Stimulated activated CD8-positive, alpha-beta memory T cell treated with anti-CD3 and anti-CD28 coated beads, Interleukin-7, amount 100 ng/mL, for 4 hours (primary cell): ENCODE results near the gene GLRA3.

Experiments used
- DNase-seq, 2 donors: peaks; one replicate each; pipeline ENCODE4 v3.0.0-alpha.2; 2020; ENCODE audit warnings: low read depth in 2 of 2

GLRA3 gene

GRCh38 chr4:174596513-174596912, 232.5 kb downstream of the GLRA3 start:
- DNase-seq, result no peak

- DNase-seq, result no peak
These were observed 233.7 kb downstream of the GLRA3 start for GRCh38 chr4:174595141-174595929.

DNA sequence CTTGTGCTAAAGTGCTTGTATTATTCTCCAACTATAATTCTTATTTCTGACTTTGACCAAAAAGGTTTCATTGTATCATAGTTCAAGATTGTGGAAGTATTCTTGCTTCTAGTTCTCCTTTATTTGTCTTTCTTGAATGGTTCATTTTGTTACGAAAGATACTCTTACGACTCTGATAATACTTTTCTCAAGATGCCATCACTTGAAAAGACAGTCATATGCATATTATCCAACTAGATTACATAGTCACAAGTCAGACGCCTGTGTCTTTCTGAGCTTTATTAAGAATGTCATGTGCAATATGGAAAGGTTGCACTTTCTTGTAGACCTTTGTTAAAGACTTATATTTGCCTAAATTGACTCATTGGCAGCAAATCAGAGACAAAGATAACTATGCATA, 235.3 kb downstream of the GLRA3 start:
- DNase-seq, result no peak

- no peak for DNase-seq
These were observed 236.1 kb downstream of the GLRA3 start for GRCh38 chr4:174592985-174593335.

DNA sequence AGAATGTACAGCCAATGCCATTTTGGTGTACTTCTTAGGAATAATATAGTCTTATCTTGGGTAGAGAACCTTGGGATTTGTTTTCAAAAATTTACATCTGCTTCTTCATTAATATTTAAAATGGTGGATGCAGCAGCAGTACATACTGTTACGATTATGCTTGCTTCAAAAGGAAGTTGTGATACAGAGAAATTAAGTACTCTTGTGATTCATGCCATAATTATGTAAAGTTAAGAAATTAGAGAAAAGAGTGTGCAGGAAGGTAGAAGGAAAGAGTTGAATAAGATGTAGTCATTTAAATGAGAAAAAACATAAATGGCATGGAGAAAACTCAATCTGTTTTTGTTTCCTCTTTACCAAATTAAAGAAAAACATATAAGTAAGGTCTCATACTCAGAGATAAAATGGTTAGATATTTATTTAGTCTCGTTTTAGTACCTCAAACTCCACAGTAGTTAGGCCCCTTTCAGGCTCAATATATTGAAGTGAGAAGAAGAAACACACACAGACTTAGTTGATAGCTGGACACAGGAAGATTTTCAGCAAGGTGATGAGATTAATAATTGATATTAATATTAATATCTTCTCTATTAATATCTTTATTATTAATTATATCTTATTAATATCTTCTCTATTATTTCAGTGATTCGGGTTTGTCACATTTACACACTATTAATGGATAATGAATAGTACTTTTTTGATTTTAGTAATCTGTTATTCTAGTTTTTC, 236.6 kb downstream of the GLRA3 start:
- DNase-seq, result no peak

DNA sequence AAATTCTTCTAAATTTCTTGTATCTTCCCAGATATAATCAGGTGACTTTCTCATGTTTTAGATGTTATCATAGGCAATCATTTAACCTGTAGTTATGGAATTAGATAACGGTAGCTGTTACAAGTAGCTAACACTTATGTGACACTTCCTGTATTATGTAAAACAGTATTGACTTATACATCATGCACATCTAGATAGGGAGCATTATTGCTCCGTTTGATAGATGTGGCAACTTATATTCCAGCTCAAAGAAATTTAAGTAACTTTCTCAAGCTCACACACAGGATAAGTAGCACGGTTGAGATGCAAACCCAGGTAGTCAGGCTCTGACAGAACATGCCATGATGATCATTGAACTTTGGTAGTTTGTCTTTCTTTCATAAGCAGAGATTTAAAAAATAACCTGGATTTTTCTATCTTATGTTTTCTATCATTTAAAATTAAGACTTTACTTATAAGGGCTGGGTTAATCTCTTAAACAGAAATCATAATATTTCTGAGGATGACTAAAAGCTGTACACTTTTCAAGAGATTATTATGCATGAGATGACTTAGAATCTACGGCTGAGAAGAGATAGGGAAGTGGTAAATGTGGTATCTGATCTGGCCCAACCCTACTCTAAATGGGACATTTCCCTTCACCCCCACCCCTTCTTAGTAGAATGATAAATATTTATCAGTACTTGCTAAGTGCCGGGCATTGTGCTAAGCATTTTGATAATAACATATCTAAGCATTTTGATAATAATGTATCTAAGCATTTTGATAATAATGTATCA, 237.6 kb downstream of the GLRA3 start:
- no peak for DNase-seq

GRCh38 chr4:174590336-174590735, 238.7 kb downstream of the GLRA3 start:
- DNase-seq, result no peak
